Liver (tissue), 3 donors: ENCODE measurements around the gene WSCD2.

ENCODE experiments used
- FOXA2 ChIP-seq: IDR thresholded peaks from 2 replicates; pipeline ENCODE4 v1.6.1; 2016; ENCODE audit warnings: antibody characterized with exemption
- GABPA ChIP-seq, 2 donors: IDR thresholded peaks in 1 of 2; conservative IDR thresholded peaks in 1 of 2; 2 replicates each; pipeline ENCODE4 v1.6.1; 2016; ENCODE audit warnings: antibody characterized with exemption in 2 of 2, mild to moderate bottlenecking in 1 of 2, moderate library complexity in 1 of 2
- JUND ChIP-seq, 2 donors: IDR thresholded peaks; 2 replicates each; pipeline ENCODE4 v1.6.1; 2016; ENCODE audit warnings: antibody characterized with exemption in 2 of 2
- RAD21 ChIP-seq, 2 donors: IDR thresholded peaks; 2 replicates each; pipeline ENCODE4 v1.6.1; 2016; ENCODE audit warnings: antibody characterized with exemption in 2 of 2, mild to moderate bottlenecking in 2 of 2
- RXRA ChIP-seq, 2 donors: IDR thresholded peaks; 2 replicates each; pipeline ENCODE4 v1.6.1; 2017 to 2018; ENCODE audit warnings: antibody characterized with exemption in 2 of 2, mild to moderate bottlenecking in 1 of 2
- SP1 ChIP-seq: IDR thresholded peaks from 2 replicates; pipeline ENCODE4 v1.6.1; 2018; ENCODE audit warnings: antibody characterized with exemption, mild to moderate bottlenecking
- TAF1 ChIP-seq: conservative IDR thresholded peaks from 2 replicates; pipeline ENCODE4 v1.6.1; 2016; ENCODE audit warnings: antibody characterized with exemption, mild to moderate bottlenecking
- YY1 ChIP-seq: IDR thresholded peaks from 2 replicates; pipeline ENCODE4 v1.6.1; 2016; ENCODE audit warnings: antibody characterized with exemption, mild to moderate bottlenecking
- TF ChIP-seq, protein P1 (sequence below): IDR thresholded peaks from 2 replicates; pipeline ENCODE4 v1.6.1; 2016; ENCODE audit warnings: antibody characterized with exemption
- TF ChIP-seq, protein P2 (sequence below): fragments of 150-350 bp; IDR thresholded peaks from 2 replicates; pipeline ENCODE4 v1.5.1; 2017; ENCODE audit warnings: improper control_type of control experiment, low read depth, low read length; ENCODE audit not compliant: missing input control
- TF ChIP-seq, protein P3 (sequence below): IDR thresholded peaks from 2 replicates; pipeline ENCODE4 v1.6.1; 2016; ENCODE audit warnings: antibody characterized with exemption
- TF ChIP-seq, protein P4 (sequence below): IDR thresholded peaks from 2 replicates; pipeline ENCODE4 v1.6.1; 2016; ENCODE audit warnings: antibody characterized with exemption, mild to moderate bottlenecking
- TF ChIP-seq, protein P5 (sequence below): IDR thresholded peaks from 2 replicates; pipeline ENCODE4 v1.6.1; 2016; ENCODE audit warnings: antibody characterized with exemption
- donor health status: healthy.
- donor health status: healthy.

DNA sequence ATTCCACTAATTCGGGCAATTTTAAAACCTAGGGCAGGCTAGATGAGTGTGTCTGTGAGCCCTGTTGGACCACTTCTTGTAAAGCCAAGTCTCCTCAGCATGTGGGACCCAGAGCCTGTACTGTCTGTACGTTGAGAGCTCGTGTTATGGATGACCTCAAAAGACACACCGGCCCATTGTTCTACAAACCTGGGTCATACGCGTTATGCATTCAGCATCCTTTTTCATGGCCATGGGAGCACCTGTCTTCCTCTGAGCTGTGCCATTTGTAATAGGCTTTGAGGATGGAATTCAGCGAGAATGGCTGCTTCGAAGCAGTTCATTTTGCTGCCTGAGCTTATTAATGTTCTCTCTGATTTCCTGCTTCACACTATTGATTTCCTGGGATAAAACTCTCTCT is 15.0 kb downstream of the WSCD2 start:
- TF ChIP-seq, protein P1, sequence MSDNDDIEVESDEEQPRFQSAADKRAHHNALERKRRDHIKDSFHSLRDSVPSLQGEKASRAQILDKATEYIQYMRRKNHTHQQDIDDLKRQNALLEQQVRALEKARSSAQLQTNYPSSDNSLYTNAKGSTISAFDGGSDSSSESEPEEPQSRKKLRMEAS, result no peak
- TF ChIP-seq, protein P2, sequence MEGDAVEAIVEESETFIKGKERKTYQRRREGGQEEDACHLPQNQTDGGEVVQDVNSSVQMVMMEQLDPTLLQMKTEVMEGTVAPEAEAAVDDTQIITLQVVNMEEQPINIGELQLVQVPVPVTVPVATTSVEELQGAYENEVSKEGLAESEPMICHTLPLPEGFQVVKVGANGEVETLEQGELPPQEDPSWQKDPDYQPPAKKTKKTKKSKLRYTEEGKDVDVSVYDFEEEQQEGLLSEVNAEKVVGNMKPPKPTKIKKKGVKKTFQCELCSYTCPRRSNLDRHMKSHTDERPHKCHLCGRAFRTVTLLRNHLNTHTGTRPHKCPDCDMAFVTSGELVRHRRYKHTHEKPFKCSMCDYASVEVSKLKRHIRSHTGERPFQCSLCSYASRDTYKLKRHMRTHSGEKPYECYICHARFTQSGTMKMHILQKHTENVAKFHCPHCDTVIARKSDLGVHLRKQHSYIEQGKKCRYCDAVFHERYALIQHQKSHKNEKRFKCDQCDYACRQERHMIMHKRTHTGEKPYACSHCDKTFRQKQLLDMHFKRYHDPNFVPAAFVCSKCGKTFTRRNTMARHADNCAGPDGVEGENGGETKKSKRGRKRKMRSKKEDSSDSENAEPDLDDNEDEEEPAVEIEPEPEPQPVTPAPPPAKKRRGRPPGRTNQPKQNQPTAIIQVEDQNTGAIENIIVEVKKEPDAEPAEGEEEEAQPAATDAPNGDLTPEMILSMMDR, result no peak
- TF ChIP-seq RAD21 (IDR thresholded peaks at IDR 0.05) (no peak), TAF1 (no peak), RXRA (IDR thresholded peaks at IDR 0.05) (no peak), GABPA (IDR thresholded peaks at IDR 0.05 in 1 of 2, conservative IDR thresholded peaks at IDR 0.05 in 1 of 2) (no peak), YY1 (no peak), JUND (IDR thresholded peaks at IDR 0.05) (no peak), FOXA2 (no peak), SP1 (no peak)
- TF ChIP-seq, protein P3, sequence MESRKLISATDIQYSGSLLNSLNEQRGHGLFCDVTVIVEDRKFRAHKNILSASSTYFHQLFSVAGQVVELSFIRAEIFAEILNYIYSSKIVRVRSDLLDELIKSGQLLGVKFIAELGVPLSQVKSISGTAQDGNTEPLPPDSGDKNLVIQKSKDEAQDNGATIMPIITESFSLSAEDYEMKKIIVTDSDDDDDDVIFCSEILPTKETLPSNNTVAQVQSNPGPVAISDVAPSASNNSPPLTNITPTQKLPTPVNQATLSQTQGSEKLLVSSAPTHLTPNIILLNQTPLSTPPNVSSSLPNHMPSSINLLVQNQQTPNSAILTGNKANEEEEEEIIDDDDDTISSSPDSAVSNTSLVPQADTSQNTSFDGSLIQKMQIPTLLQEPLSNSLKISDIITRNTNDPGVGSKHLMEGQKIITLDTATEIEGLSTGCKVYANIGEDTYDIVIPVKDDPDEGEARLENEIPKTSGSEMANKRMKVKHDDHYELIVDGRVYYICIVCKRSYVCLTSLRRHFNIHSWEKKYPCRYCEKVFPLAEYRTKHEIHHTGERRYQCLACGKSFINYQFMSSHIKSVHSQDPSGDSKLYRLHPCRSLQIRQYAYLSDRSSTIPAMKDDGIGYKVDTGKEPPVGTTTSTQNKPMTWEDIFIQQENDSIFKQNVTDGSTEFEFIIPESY, result no peak
- TF ChIP-seq, protein P4, sequence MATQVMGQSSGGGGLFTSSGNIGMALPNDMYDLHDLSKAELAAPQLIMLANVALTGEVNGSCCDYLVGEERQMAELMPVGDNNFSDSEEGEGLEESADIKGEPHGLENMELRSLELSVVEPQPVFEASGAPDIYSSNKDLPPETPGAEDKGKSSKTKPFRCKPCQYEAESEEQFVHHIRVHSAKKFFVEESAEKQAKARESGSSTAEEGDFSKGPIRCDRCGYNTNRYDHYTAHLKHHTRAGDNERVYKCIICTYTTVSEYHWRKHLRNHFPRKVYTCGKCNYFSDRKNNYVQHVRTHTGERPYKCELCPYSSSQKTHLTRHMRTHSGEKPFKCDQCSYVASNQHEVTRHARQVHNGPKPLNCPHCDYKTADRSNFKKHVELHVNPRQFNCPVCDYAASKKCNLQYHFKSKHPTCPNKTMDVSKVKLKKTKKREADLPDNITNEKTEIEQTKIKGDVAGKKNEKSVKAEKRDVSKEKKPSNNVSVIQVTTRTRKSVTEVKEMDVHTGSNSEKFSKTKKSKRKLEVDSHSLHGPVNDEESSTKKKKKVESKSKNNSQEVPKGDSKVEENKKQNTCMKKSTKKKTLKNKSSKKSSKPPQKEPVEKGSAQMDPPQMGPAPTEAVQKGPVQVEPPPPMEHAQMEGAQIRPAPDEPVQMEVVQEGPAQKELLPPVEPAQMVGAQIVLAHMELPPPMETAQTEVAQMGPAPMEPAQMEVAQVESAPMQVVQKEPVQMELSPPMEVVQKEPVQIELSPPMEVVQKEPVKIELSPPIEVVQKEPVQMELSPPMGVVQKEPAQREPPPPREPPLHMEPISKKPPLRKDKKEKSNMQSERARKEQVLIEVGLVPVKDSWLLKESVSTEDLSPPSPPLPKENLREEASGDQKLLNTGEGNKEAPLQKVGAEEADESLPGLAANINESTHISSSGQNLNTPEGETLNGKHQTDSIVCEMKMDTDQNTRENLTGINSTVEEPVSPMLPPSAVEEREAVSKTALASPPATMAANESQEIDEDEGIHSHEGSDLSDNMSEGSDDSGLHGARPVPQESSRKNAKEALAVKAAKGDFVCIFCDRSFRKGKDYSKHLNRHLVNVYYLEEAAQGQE, result no peak
- TF ChIP-seq, protein P5, sequence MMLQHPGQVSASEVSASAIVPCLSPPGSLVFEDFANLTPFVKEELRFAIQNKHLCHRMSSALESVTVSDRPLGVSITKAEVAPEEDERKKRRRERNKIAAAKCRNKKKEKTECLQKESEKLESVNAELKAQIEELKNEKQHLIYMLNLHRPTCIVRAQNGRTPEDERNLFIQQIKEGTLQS, result no peak
